HG03457 (cell line): ENCODE data around the gene TPP2.

Source experiments
- ATAC-seq: cut with Tn5 transposase; IDR thresholded peaks from one replicate; pipeline ENCODE4 v1.9.1; 2021; ENCODE audit warnings: moderate number of reproducible peaks; ENCODE audit not compliant: unreplicated experiment

TPP2 gene

DNA sequence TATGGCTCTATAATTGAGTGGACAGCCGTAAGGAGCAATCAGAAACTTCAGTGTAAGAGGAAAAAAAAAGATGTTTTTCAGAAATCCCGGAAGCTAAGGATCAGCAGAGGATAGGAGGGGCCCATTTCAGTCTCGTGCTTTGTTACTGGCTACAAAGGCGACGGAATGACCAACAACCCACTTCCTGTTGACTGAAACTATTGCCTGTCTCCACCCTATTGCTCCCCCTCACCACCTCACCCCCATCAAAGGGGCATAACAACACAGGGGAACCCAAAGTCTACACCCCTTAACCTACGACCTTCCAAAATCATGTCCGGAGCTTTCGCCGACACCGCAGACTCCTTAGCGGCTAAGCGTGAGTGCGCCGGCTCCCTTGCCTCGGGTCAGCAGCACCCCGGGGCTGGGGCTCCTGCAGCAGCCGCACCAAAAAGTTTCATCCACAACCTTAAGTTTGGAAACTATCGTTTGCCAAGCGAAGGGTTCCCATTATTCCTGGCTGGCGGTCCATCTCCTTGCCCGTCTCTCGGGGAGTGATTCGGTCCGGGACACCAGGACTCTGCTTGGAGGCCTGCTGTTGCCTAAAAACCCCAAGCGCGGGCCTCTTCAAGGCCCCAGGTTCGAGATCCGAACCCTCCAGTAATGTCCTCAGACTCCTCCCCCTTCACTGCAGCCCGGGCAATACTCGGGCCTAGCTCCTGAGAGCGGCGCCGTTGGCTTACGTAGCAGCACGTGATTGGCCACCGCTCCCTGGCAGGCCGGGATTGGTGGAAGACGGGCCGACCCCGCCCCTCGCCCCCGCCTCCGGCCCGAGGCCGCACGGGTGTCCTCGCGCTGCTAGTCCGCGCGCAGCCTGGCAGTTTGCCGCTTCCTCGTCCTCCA, at the start of gene TPP2:
TPP2 (plus strand) TSS at position 840 of the 882 bp plus-strand sequence. CDS start 53 bp downstream, outside the sequence.
- ATAC-seq, result peak; percentile 80

- no peak for ATAC-seq
Observed at GRCh38 chr13:102548811-102549210, 48.0 kb upstream of the TPP2 start.

- ATAC-seq, result no peak
Observed at GRCh38 chr13:102550507-102550906, 46.3 kb upstream of the TPP2 start.

DNA sequence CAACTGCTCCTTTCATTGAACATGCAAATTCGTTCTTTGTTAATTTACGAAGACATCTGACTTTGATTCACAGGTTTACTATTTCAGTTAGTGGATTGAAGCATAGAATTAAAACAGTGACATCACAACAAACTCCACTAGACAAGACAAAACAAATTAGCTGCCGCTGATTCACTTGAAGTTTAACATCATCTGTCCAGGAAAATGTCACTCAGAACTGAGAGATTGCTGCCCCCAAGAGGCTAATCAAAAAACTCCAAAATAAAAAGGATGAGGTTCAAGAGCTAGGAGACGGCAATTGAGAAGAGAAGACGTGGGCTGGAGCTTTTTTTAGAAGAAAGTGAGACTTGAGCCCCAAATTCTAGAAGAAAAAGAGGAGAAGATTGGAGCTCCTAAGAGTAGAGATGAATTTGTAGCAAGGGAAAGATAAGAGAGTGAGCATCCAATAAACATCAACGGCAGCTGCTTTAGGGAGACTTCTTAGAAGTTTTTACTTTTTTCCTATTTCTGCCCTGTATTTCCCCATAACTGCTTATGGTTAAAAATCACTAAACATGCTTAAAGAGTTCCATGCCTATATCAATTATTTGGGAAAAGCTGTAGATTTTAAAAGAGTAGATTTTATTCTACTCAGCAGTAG, 40.8 kb upstream of the TPP2 start:
- no peak for ATAC-seq

DNA sequence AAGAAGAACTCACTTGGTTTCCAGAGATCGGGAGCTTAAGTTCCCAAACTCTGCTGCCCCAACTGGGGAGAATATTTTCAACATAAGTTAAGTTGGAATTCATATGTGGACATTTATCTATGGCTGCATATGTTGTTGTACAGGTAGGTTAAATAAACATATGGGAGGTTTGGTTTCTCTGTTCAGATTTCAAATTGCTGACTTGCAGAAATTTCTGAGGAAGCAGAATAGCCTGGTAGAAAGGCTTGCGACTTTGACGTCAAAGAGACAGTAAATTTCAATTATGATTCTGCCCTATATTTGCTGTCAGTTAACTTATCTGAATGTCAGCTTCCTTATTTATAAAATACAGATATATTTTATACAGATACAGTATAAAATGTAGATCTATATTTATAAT, 40.0 kb upstream of the TPP2 start:
- ATAC-seq, result no peak

DNA sequence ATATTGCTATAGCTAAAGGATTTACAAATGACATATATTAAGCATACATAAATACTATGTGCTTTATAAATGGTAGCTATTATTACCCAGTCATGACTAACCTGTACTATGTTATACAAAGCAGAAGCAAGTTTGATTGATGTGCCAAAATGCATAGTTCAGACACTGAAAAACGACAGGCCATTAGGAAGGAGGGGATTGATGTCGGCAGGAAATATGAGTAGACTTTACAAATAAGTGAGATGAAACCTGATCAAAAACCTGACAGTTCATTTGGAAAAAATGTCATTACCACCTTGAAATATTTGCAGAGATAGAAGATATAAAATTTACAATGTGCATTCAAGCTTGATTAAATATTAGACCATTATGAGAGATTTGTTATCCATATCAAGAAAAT, 38.8 kb upstream of the TPP2 start:
- ATAC-seq, result no peak

DNA sequence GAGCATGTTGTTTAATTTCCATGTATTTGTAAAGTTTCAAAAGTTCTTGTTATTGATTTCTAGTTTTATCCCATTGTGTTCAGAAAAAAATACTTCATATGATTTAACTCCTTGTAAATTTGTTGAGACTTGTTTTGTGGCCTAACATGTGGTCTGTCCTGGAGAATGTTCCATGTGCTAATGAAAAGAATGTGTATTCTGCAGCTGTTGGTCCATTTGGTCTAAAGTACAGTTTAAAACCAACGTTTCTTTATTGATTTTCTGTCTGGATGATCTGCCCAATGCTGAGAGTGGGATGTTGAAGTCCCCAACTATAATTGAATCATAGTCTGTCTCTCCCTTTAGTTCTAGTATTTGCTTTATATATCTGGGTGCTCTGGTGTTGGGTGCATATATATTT, 34.9 kb upstream of the TPP2 start:
- ATAC-seq, result no peak

- no peak for ATAC-seq
Observed at GRCh38 chr13:102563267-102563666, 33.5 kb upstream of the TPP2 start.

DNA sequence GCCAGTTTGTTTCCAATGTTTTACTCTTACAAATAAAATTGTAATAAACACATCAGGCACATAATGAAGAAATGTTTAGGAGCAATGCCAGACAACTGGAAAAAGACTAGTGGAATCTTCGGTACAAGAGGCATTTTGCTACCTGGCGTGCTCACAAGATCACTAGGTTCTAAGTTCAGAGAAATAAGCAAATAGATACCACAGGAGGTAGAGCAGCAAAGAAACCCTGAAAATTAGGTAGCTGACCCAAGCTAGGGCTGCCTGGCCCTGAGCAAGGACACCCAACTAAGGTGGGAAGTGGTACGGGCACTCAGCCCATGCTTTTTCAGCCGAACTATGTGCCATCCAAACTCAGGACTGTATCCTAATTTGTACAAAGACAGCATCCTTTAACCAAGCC, 32.2 kb upstream of the TPP2 start:
- no peak for ATAC-seq

DNA sequence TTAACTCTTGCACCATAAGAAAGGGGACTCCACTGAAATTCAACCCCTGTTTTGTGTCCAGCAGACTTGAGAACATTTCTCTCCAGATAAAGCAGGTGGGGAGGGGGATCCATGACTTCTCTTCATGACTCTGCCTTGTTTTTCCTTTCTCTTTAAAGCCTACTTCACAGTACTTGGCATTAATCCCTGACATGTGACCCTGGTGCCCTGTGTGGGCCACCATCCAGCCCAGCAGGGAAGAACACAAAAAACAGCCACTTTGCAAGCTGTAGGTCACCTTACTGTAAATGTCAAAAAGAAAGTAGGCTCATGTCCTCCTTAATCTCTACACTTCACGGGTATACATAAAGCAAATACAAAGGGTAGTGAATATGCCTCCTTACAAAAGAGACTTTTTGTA, 30.3 kb upstream of the TPP2 start:
- ATAC-seq, result no peak

DNA sequence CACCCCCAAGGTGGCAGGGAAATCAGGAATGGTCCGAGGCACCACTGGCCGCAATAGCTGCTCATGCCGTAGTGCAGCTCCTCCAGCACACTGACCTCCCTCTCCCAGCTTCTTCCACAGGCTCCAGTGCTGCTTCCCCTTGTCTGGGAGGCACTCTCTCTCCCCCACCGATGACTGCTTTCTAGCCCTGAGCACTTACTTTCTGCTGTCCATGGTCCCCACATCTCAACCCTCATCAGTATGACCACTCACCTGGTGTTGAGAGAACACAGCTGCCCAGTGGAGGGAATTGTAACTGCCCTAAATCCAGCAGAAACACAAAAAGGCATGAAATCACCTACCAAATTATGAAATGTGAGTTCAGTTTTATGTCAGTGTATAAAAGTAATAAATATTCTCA, 28.9 kb upstream of the TPP2 start:
- ATAC-seq, result no peak

DNA sequence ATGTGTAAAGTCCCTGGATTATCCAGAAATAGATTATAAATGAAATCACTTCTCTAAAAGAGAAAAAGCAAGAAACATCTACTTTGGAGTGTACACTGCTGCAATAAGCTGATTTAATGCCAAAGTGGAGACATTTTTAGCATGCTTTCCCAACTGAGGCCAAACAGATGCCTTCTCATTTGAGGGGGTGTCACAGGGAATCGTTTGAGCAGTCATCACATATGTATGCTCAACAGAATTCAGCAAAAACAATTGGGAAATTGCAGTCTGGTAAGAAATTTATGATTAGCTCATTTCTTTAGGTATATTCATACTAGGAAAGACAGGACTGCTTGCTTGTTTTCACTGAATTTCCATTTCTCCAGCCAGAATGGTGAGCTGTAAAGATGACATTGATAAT, 27.3 kb upstream of the TPP2 start:
- ATAC-seq, result no peak

DNA sequence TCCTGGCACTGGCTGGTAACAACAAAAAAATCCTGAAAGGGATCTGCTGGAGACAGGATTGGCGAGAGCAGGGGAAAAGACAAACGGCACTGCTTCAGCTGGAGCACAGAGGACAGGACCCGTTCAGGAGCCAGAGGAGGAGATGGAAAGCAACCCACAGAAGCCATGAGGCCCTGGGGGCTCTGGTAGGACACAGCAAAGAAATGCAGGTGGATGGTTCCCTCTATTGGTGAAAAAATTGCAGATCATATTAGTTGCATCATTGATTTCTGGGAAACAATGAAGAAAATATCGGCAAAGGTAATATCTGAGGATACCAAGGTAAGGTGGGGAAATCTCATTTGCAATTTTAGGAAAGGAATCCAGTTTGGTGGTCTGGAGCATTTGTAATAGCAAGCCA, 25.7 kb upstream of the TPP2 start:
- ATAC-seq, result no peak

DNA sequence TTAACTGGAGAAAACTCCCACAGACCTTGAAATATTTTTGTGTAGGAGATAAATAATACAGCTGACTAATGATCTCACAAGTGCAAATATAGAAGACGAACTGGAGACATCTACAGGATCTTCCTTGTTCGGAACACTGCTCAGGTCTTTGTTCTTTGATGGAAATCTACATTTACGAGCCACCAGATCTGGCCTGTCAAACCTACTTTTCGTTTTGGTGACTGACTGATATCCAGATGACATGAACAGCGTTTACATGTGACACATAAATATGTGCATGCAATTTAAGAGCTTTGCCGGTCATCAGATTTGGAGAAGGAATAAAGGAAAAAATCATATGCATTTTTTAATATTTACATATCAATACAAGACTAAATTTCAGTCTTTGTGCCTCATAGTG, 24.5 kb upstream of the TPP2 start:
- ATAC-seq, result no peak

DNA sequence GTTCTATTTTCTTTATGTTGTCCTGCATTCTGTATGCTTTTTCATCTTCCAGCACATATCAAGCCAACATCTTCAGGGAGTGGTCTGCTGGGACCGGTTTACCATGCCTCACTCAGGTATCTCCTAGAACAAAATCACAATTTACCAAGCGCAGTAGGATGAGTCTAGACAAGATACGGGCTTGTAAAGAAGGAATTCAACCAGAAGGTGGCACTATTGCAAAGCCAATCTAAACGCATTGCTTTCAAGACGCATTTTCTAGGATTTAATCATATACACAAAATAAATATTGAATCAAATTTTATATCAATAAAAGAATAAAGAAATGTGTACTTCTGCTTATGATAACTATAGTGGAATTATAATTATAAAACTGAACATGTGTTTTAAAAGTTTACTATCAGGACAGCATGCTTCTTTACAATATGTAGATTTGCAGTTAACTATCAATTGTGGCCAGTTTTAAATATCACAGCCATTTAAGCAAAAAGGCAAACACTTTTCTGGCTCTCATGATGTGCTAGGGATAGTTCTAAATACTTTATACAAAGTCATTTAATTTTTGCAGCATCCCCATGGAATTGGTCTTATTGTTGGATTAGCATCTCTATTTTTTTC, 16.1 kb upstream of the TPP2 start:
- ATAC-seq, result peak; percentile 52

- ATAC-seq, result no peak
Observed at GRCh38 chr13:102582256-102582655, 14.5 kb upstream of the TPP2 start.

GRCh38 chr13:102584434-102584833, 12.4 kb upstream of the TPP2 start:
- no peak for ATAC-seq

DNA sequence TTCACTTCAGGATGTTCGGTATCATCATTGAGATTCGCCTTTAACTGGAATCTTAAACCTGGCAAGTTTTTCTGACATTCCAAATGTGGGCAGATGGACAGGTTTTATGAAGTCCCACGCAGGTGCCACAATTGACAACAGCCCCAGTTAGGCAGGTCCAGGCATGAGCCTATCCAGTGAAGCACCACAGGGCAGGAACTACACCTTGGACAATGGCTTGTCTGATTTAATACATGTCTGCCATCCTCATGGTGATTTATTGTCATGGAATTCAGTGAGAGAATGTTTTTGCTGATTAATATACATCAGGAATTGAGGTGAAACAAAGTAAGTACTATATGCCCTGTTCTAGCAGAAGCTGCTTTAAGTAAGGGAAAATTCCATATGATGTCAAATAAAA, 10.2 kb upstream of the TPP2 start:
- no peak for ATAC-seq

GRCh38 chr13:102587916-102588315, 8.9 kb upstream of the TPP2 start:
- ATAC-seq, result no peak

DNA sequence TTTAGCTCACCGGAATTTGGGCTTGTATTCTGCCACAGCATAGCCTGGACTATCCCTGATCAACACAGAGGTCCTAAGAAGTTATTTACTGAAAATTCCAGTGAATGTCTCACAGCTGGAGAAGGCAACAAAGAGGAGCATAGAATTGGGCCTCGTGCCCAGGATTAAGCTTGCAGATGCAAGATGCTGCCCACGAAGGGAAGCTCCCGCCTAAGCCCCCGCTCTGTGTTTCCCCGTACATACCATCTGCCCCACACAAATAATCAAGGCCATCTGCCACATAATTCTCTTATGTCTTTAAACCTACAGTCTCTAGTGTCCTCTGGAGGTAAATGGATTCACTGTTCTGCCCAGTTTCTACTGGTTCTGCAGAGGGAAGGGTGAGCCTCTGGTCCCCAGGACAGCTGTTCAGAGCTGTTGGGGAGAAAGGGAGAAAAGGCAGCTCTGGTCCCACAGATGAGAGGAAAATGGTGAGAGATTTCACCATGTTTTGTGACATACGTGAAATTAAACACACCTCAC, 7.4 kb upstream of the TPP2 start:
- no peak for ATAC-seq

DNA sequence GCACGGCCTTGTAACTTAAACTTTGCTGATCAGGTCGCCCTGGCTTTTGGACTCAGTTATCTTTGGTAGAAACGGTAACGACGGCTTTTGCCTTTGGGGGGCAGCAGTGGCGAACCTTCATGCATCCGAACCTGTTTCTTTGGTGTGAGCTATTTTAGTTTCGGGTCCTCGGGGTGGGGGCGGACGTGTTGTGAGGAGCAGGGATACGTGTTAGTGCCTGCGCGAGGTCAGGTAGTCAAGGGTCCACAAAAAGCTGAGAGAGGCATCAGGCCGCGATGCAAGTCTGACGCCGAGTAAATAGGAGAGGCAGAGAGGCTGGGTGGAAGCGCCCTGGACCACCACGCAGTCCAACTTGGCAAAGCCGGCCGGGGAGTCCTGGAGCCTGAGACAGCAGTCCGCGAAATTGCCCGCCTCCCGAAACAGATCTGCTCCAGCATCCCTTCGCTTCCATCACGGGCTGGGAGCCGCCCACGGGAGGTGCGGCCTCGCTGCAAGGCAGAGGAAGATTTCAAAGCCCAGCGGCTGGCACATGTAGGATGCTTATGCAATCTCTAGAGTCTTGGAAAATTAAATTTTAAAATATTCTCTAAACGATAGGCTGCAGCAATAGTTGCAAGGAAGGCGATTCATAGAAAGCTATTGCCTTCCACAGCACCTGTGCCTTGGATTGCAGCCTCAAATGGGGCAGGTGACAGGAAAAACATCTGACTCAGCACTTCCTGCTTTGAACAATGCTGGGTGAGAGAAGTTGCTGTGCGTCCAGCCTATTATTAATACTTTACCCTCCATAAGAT, 4.6 kb upstream of the TPP2 start:
- peak; percentile 29 for ATAC-seq
